ENCODE results near the gene ETF1.

Gene ETF1

DNA sequence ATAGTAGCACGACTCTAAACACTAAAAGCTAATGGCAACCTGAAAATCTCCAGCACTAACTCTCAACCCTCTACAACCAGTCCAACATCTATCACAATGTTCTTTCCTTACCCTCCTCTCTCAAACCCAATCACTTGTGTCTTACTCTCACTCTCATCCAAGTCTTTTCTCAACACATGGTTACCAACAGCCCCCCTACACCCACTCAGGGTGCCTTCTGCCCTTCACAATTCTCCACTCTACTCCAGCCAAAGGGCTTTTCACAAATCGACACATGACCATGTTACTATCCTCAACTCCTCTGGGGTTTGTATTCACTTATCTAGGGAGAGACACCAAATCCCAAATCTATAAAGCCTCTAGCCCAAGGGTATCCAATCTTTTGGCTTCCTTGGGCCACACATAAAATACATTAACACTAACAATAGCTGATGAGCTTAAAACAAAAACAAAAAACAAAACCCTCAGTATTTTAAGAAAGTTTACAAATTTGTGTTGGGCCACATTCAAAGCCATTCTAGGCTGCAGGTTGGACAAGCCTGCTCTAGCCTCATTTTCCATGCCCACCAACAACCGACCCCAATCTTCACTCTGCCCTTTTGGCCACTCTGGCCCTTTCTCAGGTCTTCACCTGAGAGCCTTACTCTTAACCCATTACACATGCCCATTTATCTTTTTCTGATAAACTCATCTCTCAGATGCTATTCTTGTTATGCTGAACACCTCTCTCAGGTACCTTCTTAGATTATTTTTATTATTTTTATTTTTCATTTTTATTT is 20.5 kb upstream of the ETF1 start:
- no peak for DNase-seq (ENCODE audit: low spot score)

GRCh38 chr5:138560971-138561370 is 17.9 kb upstream of the ETF1 start:
- no peak for DNase-seq (ENCODE audit: low spot score)

DNA sequence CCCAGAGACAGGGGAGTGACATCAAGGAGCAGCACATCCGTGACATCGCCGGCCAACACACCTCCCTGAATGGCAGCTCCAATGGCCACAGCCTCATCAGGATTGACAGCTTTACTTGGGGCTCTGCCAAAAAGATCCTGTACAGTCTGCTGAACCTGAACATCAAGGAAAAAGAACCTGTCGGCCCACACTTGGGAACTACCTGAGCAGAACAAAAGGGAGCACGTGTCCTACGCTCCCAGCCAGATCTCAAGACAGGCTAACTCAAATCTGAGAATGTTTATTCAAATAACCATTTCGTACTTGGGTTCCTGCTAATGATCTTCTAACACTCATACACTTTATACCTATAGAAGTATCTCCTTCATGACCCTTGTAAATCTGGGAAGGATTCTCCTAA is 16.9 kb upstream of the ETF1 start:
- DNase-seq (ENCODE audit: low spot score) = no peak

DNA sequence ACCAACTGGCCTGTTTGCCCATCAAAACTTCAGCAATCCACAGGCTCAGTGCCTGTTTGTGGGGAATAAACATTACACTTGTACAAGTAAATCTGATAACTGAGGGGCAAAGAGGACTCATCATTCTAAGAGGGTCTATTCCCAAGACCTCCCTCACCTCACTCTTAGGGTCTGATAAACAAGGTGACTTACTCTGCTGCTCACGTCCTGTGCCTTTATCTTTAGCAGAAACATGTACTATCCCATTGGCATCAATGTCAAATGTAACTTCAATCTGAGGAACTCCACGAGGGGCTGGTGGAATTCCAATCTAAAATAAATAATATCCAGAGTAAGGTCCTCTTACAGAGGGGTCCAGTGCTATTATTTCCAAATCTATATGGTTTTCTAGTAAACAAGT is 14.6 kb upstream of the ETF1 start:
- no peak for DNase-seq (ENCODE audit: low spot score)

GRCh38 chr5:138554143-138554542 is 11.1 kb upstream of the ETF1 start:
- no peak for DNase-seq (ENCODE audit: low spot score)

GRCh38 chr5:138553437-138554095 is 10.5 kb upstream of the ETF1 start:
- DNase-seq (ENCODE audit: low spot score) = no peak

DNA sequence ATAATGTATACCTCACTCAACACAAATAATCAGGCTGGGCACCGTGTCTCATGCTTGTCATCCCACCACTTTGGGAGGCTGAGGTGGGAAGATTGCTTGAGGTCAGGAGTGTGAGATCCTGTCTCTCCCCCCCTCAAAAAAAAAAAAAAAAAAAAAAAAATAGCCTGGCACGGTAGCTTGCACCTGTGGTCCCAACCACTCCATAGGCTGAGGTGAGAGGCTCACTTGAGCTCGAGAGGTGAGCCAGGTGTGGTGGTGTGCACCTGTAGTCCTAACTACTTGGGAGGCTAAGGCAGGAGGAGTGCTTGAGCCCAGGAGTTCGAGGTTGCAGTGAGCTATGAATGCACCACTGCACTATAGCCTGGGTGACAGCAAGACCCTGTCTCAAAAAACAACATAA is 9.6 kb upstream of the ETF1 start:
- no peak for DNase-seq (ENCODE audit: low spot score)

DNA sequence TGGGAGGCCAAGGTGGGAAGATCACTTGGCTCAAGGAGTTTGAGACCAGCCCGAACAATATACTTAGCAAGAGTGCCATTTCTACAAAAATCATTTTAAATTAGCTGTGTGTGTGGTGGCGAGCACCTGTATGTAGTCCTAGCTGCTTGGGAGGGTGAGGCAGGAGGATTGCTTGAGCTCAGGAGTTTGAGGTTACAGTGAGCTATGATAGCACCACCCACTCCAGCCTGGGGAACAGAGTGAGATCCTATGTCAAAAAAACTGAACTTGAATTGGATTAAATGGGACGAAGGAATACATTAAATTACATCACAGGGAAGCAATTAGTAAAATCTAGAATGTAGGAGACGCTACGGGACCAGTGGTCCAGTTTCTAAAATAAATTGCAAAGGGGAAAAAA is 6.4 kb upstream of the ETF1 start:
- DNase-seq (ENCODE audit: low spot score) = no peak

DNA sequence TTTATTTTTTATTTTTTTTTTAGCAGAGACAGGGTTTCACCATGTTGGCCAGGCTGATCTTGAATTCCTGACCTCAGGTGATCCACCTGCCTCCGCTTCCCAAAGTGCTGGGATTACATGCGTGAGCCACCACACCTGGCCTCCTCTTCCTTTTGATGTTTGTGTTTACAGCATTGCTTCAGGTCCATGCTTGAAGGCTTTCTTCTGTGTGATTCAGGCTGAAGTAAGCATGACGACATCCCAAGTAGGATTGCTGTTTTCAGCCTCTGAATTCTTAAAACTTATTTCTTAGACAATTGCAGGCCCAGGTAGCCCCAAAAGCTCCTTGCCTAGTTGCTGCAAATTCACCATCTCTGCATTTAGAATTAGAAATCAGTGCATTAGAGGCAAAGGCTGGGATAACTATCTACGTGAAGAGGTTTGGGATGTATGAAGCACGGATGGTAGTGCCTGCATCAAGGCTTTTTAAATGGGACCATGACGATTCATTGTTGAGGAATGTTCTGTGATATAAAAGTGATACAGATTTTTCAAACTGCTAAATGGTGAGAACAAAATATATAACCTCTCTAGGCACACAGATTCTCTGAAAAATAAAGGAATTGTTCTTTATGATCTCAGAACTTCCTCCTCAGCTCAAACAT is 3.0 kb upstream of the ETF1 start:
- no peak for DNase-seq (ENCODE audit: low spot score)

DNA sequence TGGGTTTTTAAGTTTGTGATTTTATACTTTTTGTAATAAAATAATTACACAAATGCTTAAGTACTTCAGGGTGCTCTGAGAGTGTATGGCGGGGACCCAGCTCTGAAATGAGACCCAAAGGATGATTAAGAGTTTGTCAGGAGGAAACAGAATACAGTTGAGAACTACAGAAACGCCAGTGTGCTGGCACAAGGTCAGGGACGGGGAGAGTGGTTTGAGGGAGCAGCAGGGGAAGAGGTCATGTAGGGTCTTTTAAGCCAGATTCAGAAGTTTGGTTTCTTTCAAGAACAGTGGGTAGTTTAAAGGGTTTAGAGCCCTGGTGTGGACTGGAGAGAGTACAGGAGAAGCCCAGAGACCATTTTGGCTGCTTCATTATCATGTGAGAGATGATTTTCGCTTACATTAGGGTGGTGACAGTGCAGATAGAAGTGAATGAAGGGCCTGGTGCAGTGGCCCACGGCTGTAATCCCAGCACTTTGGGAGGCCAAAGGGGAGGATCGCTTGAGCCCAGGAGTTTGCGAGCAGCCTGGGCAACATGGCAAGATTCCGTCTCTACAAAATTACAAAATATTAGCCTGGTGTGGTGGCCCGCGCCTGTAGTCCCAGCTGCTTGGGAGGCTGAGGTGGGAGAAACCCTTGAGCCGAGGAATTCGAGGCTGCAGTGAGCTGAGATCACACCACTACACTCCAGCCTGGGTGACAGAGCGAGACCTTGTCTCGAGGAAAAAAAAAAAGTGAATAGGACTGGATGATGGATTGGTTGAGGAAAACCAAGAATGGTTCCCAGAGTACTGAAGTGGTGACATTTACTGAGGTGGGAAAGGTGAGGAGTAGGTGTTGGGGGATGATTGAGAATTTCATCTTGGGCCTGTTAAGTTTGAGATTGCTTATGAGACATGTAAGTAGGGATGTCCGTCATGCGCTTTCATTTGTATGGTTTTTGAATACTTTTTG is 1.4 kb upstream of the ETF1 start:
- DNase-seq (ENCODE audit: low spot score) = no peak

- DNase-seq (ENCODE audit: low spot score) = peak; percentile 64
Measured at GRCh38 chr5:138543730-138544104, 681 bp upstream of the ETF1 start.

- no peak for DNase-seq (ENCODE audit: low spot score)
Measured at GRCh38 chr5:138542180-138542955, 668 bp downstream of the ETF1 start.

- DNase-seq (ENCODE audit: low spot score) = no peak
Measured at GRCh38 chr5:138541511-138542179, 1.4 kb downstream of the ETF1 start.

- DNase-seq (ENCODE audit: low spot score) = no peak
Measured at GRCh38 chr5:138539791-138540190, 3.2 kb downstream of the ETF1 start.

DNA sequence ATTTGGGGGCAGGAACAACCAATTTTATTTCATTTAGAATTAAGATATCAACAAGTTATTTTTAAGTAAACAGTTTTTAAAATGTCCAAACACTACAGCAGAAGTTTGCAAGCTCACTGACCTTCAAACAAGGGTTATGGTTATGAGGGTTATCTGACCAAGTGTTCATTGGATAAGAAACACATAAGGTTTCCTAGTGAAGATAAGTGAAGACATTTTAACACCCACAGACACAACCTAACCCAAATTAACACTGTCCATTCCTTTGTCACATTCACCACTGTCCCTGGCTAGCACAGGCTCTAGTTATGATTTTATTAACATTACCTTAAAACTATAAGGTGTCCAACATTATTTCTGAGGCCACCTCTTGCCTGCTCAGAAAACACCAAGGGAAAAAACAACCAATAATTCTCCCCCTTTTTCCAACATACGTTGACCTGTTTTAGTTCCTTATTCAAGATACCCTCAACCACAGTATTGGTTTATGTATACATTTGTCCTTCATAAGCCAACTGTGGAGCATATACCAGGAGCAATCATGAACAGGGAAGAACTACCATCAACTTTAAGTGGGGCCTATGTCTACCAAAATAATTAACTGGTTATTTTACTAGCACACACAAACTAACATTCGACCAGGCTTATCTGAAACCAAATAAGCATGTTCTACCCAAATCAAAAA is 4.0 kb downstream of the ETF1 start:
- DNase-seq (ENCODE audit: low spot score) = no peak

DNA sequence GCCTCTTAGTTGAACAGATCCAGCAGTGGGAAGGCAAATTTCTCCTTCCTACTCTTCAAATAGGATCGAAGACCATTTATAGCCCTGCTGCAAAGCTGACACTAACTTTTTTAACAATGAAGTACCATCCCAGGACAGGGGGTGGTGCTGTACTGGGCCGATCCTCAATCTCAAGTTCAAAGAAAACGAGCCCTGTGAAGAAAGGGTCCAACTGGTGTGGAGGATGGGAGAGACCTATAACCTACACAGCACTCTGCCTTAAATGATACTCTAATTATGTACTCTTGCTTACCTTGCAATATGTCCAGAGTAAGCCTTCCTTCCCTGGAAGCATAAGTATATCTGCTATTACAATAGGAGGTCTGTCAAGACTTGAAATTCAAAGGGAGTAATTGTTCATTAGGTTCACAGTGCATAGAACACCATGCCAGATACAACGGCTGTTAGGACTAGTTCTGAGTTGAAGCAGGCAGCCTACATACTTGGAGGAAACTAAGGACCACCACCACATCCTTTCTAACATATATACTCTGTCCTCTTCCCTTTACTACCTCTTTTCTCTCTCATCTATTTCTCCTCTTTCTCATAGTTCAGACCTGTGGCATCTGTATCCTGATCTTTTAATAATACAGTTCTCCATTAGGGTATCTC is 6.2 kb downstream of the ETF1 start:
- peak; percentile 39 for DNase-seq (ENCODE audit: low spot score)

GRCh38 chr5:138536215-138536614 is 6.8 kb downstream of the ETF1 start:
- no peak for DNase-seq (ENCODE audit: low spot score)

GRCh38 chr5:138533973-138534941 is 8.8 kb downstream of the ETF1 start:
- no peak for DNase-seq (ENCODE audit: low spot score)

DNA sequence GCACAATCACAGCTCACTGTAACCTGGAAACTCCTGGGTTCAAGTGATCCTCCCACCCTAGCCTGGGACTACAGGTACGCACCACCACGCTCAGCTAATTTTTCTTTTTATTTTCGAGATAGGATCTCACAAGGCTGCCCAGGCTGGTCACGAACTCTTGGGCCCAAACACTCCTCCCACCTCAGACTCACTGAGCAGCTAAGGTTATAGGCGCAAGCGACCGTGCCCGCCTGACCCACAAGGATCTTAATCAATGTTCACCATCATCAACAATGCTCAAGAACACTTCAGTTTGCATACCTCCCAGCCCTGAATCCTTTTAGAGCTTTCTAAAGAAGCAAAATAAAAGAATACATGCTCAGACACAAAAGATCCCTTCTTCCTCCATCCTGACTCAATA is 13.2 kb downstream of the ETF1 start:
- DNase-seq (ENCODE audit: low spot score) = no peak
